ENCODE data around the gene RPS27.

The RPS27 gene

GRCh38 chr1:153990468-153991150 is at the start of gene RPS27:
TSS of gene RPS27 (plus strand) at chr1:153990762. CDS start at chr1:153990797, 35 bp downstream.
- peak; percentile 98 for DNase-seq (ENCODE audit: low spot score)

- no peak for DNase-seq (ENCODE audit: low spot score)
These were observed 48.5 kb upstream of the RPS27 start for GRCh38 chr1:153941826-153942725.

- DNase-seq (ENCODE audit: low spot score): no peak
These were observed 47.6 kb upstream of the RPS27 start for GRCh38 chr1:153942766-153943549.

GRCh38 chr1:153944005-153944826 is 46.3 kb upstream of the RPS27 start:
- no peak for DNase-seq (ENCODE audit: low spot score)

GRCh38 chr1:153944827-153945117 is 45.8 kb upstream of the RPS27 start:
- no peak for DNase-seq (ENCODE audit: low spot score)

GRCh38 chr1:153945131-153945794 is 45.3 kb upstream of the RPS27 start:
- DNase-seq (ENCODE audit: low spot score): no peak

GRCh38 chr1:153945795-153946621 is 44.6 kb upstream of the RPS27 start:
- peak; percentile 56 for DNase-seq (ENCODE audit: low spot score)

- peak; percentile 86 for DNase-seq (ENCODE audit: low spot score)
These were observed 43.8 kb upstream of the RPS27 start, which contains the start of gene DENND4B for GRCh38 chr1:153946622-153947241. TSS of gene DENND4B (minus strand) at chr1:153946718. CDS start at chr1:153944374, 2,344 bp downstream.

GRCh38 chr1:153951183-153951582 is 39.4 kb upstream of the RPS27 start:
- DNase-seq (ENCODE audit: low spot score): no peak

GRCh38 chr1:153951801-153952200 is 38.8 kb upstream of the RPS27 start:
- no peak for DNase-seq (ENCODE audit: low spot score)

GRCh38 chr1:153953859-153954365 is 36.6 kb upstream of the RPS27 start:
- DNase-seq (ENCODE audit: low spot score): no peak

GRCh38 chr1:153954826-153955225 is 35.7 kb upstream of the RPS27 start:
- no peak for DNase-seq (ENCODE audit: low spot score)

- DNase-seq (ENCODE audit: low spot score): no peak
These were observed 33.4 kb upstream of the RPS27 start for GRCh38 chr1:153956997-153957715.

GRCh38 chr1:153957744-153958110 is 32.8 kb upstream of the RPS27 start:
- DNase-seq (ENCODE audit: low spot score): no peak

GRCh38 chr1:153958111-153958960 is 32.2 kb upstream of the RPS27 start, which contains the start of gene CRTC2:
TSS of gene CRTC2 (minus strand) at chr1:153958612. CDS start at chr1:153958497, 115 bp downstream.
- DNase-seq (ENCODE audit: low spot score): peak; percentile 99

- no peak for DNase-seq (ENCODE audit: low spot score)
These were observed 31.7 kb upstream of the RPS27 start for GRCh38 chr1:153958961-153959260.

GRCh38 chr1:153959454-153959853 is 31.1 kb upstream of the RPS27 start:
- peak; percentile 45 for DNase-seq (ENCODE audit: low spot score)

GRCh38 chr1:153960206-153960605 is 30.4 kb upstream of the RPS27 start:
- no peak for DNase-seq (ENCODE audit: low spot score)
